GM18870 (cell line): ENCODE measurements around the gene TSPAN2.

Experiments
- ATAC-seq: cut with Tn5 transposase; IDR thresholded peaks from one replicate; pipeline ENCODE4 v1.9.1; 2021; ENCODE audit warnings: moderate library complexity; ENCODE audit not compliant: unreplicated experiment

TSPAN2 gene

GRCh38 chr1:115076384-115076915 lies 12.9 kb downstream of the TSPAN2 start:
- no peak for ATAC-seq

- ATAC-seq = no peak
Observed at GRCh38 chr1:115074839-115075534, 14.3 kb downstream of the TSPAN2 start.

DNA sequence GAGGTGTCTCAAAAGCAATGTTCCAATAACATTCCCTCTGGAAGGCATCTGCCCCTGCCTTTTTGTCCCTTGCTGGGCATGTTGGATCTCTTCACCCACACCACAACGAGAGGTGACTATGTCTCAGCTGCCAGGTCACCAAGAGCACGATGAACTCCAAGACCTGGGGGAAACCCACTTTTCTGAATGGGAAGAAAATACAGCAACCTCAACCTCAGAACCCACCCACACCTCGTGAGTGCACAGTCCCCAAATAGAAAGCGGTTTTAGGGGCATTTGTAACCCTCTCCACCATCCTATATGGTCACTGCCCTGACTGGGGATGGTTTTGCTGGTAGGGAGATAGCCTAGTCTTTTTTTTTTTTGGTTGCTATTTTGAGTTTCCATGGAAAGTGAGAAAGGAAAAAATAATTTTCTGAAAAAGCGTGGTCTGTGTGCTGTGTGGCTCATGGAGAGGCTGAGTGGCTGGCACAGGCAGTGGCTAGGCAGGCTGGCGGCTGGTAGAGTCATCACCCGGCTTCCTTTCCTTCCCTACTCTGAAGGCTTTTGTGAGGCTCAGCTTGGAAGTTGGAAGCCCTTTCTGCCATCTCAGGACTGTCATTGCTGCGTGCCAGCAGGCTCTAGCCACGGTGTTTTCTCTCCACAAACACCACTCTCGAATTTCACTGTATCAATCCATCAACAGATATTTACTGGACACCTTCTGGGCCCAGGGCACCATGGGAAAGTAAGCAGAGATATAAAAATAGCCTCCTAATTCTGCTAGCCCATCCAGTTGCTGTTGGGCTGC lies 15.8 kb downstream of the TSPAN2 start:
- ATAC-seq = no peak

DNA sequence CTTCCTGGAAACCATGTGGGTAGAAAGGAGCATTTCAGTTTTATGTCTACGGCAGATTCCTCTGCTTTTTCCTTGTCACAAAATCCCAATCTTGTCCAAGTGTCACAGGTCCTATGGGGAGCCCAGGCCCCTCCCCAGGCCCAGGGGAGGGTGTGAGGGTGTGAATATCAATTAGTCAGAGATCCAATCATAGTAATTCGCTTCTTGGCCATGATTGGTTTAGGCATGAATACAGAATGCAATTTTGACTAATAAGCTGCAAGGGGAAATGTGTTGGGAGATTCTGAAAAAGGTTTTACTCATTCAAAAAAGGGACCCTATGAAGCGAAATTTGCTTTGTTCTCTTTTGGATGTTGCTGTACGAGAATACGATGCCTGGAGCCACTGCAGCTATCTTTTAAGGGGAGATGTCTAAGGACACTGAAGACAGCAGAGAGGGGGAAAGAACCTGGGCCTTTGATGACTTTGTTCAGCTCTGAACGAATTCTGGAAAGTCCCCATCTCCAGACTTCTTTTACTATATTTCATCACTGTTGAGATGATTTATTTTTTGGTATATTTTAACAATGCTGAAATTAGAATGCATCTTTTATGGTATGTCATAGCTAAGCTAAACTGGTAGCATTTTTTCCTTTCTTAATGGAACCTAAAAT lies 18.2 kb downstream of the TSPAN2 start:
- no peak for ATAC-seq

- no peak for ATAC-seq
Observed at GRCh38 chr1:115069659-115070308, 19.5 kb downstream of the TSPAN2 start.

DNA sequence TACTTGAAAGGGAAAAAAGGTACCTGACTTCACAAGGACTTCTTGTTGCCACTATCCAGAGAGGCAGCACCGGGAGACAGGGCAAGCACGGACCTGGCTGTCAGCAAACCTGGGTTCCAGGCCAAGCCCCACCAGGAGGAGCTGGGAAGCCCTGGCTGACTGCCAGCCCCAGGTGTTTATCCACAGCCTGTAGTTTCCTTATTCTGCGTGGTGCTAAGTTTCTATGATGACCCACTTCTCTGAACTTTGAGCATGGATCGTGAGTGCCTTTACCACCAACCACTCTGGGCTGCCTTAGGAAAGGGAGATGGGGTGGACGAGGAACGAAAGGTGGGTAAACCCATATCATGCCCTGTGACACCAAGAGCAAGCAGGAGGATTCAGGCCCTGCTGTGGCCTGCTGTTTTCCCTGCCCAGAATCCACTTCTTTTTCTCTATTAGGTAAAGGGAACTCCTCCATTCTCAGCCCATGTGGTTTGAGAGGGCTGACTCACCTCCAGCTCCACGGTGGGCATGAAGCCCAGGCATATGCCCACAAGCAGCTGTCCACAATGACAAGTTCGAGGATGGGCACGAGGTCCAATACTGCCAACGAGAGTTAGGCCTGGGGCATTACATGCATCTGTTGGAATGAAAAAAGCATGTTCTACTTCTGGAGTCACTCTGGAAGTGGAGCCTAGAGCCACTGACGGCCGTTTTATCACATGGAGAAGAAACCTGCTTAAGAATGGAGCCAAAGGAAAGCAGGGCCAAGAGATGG lies 20.3 kb downstream of the TSPAN2 start:
- ATAC-seq = no peak

DNA sequence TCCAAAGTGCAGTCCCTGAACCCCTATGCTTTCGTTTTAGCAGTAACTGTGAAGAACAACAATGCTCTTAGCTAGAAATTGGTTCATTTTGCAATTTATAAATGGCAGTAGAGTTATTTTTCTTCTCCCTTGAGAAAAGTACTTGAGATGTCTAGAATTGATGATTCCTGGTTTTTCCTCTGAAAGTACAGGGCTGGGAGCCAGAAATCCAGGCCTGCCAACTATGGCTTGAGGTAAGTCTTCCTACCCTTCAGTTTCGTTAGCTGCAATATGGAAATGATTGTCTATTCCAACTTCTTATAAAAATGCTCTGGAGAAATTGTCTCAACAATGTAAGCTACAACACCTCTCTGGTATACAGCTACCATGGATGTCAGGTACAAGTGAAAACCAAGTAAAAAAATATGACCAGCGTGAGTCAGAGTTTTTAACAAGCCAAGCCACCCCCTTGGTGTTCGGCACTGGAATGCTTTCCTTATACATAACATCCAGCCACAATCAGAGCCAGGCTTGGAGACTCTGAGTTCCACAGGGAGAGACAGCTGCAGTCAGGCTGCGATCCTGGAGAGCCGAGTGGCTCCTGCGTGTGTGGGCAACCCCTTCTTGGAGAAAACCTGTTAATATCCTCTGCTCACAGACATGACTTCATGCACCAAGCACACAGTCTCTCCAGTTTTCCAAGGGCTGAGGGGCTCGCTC lies 22.0 kb downstream of the TSPAN2 start:
- ATAC-seq = no peak

- ATAC-seq = no peak
Observed at GRCh38 chr1:115065021-115065420, 24.3 kb downstream of the TSPAN2 start.

DNA sequence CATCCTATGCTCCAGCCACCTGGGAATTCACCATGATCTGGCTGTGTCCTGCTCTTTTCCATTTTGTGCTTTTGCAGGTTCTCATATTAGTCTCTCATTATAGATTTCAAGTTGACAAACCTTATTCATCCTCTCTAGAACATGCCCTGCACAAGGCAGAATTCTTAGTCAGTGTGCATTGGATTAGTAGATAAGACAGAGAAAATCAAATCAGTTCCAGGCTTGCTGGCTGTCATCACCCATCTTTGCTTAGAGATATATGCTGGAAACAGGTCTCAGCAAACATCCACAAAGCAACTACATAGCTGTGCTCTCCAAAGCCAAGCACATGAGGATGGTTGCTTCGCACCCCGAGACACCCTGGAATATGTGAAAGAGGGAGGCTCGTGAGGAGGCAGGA lies 24.8 kb downstream of the TSPAN2 start:
- ATAC-seq = no peak

DNA sequence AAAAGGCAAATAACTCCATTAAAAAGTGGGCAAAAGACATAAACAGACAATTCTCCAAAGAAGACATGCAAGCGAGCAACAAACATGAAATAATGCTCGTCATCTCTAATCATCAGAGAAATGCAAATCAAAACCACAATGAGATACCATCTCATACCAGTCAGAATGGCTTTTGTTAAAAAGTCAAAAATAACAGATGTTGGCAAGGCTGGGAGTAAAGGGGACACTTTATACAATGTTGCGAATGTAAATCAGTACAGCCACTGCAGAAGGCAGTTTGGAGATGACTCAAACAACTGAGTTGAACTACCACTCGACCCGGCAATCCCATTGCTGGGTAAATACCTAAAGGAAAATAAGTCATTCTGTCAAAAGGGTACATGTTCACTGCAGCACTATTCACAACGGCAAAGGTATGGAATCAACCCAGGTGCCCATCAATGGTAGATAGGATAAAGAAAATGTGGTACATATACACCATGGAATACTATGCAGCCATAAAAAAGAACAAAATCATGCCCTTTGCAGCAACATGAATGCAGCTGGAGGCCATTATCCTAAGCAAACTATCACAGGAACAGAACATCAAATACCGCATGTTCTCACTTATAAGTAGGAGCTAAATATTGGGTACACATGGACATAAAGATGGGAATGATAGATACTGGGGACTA lies 25.9 kb downstream of the TSPAN2 start:
- ATAC-seq = peak; percentile 44

GRCh38 chr1:115062542-115063004 lies 26.7 kb downstream of the TSPAN2 start:
- ATAC-seq = peak; percentile 86

- ATAC-seq = no peak
Observed at GRCh38 chr1:115060501-115060900, 28.8 kb downstream of the TSPAN2 start.

- no peak for ATAC-seq
Observed at GRCh38 chr1:115059316-115059715, 30.0 kb downstream of the TSPAN2 start.

GRCh38 chr1:115057661-115058254 lies 31.5 kb downstream of the TSPAN2 start:
- no peak for ATAC-seq

DNA sequence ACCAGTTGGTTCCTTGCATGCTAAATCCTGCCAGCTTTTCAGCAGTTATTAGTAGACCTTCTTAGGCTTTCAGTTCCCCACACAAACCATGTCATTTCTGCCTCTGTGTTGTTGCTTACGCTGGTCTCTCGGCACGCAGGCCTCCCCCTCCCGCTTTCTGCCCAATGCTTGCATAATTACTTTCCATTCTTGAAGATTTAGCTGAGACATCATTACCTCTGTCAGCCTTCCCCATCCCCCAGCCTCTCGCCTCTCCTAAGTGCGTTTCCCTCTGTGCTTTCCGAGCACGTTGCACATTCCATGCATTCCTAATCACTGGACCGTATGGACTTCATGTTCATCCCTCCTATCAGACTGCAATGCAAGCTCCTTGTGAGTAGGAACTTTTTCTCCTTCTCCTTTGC lies 32.9 kb downstream of the TSPAN2 start:
- no peak for ATAC-seq

DNA sequence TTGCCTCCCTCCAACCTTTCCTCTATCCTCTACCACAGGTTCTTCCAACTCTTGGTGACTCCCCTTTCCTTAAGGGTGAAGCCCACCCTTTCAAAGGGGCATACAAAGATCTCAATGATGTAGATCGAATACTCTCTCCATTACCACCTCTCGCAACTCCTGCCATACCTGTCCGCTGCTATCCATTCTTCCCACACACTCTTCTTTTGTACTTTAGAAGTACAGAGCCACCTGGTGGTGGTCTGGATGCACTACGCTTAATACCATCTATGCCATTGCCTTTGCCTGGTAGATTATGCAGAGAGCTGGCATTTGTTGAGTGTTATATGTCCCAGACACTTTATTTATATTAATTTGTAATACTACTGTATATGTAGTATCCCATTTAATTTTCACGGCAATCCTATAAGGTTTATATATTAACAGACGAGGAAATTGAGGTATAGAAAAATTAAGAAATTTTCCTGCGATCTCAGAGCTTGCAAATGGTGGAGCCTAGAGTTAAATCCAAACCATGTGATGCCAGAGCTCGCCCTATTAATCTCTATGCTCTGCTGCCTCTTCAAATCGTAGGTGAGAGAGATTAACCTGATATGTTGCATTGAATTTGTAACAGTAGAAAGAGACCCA lies 36.7 kb downstream of the TSPAN2 start:
- ATAC-seq = peak; percentile 85

GRCh38 chr1:115051850-115052249 lies 37.5 kb downstream of the TSPAN2 start:
- ATAC-seq = no peak

DNA sequence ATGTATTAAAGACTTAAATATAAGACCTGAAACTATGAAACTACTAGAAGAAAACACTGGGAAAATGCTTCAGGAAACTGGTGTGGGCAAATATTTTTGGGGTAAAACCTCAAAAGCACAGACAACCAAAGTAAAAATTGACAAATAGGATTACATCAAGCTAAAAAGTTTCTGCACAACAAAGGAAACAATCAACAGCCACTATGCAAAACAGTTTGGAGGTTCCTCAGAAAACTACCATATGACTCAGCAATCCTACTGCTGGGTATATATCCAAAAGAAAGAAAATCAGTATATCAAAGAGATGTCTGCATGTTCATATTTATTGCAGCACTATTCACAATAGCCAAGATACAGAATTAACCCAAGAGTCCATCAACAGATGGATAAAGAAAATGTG lies 42.6 kb downstream of the TSPAN2 start:
- ATAC-seq = no peak
